ENCODE results near the gene GGTLC1.

GRCh38 chr20:24032400-24032898, 43.9 kb upstream of the GGTLC1 start:
- TF ChIP-seq POLR2A (IDR thresholded peaks at IDR 0.05) (no peak), CTCF (IDR thresholded peaks at IDR 0.05) (no peak), POLR2AphosphoS5 (IDR thresholded peaks at IDR 0.05) (no peak)

All from breast epithelium (tissue), 3 donors.